Stimulated activated CD8-positive, alpha-beta memory T cell treated with anti-CD3 and anti-CD28 coated beads, Interleukin-4, amount 100 ng/mL, for 48 hours (primary cell): ENCODE results near the gene HOXA7.

Source experiments
- DNase-seq: peaks from one replicate; pipeline ENCODE4 v3.0.0-alpha.2; 2020

The HOXA7 gene

GRCh38 chr7:27180431-27181420, 24.3 kb upstream of the HOXA7 start:
- peak; percentile 21 for DNase-seq

GRCh38 chr7:27179503-27180430, 23.3 kb upstream of the HOXA7 start:
- DNase-seq = peak; percentile 79

GRCh38 chr7:27179030-27179429, 22.6 kb upstream of the HOXA7 start:
- no peak for DNase-seq

GRCh38 chr7:27178366-27178765, 21.9 kb upstream of the HOXA7 start:
- no peak for DNase-seq

- DNase-seq = no peak
Measured at GRCh38 chr7:27177795-27178320, 21.4 kb upstream of the HOXA7 start.

GRCh38 chr7:27176962-27177794, 20.7 kb upstream of the HOXA7 start:
- peak; percentile 17 for DNase-seq

GRCh38 chr7:27176524-27176845, 20.0 kb upstream of the HOXA7 start:
- DNase-seq = peak; percentile 10

GRCh38 chr7:27175626-27176523, 19.4 kb upstream of the HOXA7 start:
- DNase-seq = peak; percentile 16

GRCh38 chr7:27174874-27175625, 18.6 kb upstream of the HOXA7 start:
- peak; percentile 20 for DNase-seq

GRCh38 chr7:27173956-27174873, 17.7 kb upstream of the HOXA7 start, which contains the start of gene HOXA10:
TSS of gene HOXA10 (minus strand) at chr7:27174320. CDS start at chr7:27174306, 14 bp downstream.
- DNase-seq = peak; percentile 22

- DNase-seq = no peak
Measured at GRCh38 chr7:27173511-27173955, 17.1 kb upstream of the HOXA7 start.

- DNase-seq = peak; percentile 39
Measured at GRCh38 chr7:27172823-27173510, 16.5 kb upstream of the HOXA7 start.

GRCh38 chr7:27172315-27172774, 15.9 kb upstream of the HOXA7 start:
- peak; percentile 28 for DNase-seq

- peak; percentile 29 for DNase-seq
Measured at GRCh38 chr7:27171637-27172314, 15.3 kb upstream of the HOXA7 start.

GRCh38 chr7:27171325-27171636, 14.8 kb upstream of the HOXA7 start:
- peak; percentile 25 for DNase-seq

GRCh38 chr7:27170426-27171324, 14.2 kb upstream of the HOXA7 start:
- DNase-seq = no peak
